NCI-H510A (cell line): Measurements from ENCODE around the gene VAMP8.
"Not testable (repeated sequence)": the region's sequence is repeated elsewhere in the genome, so short reads cannot be mapped to it uniquely, and the experiment has no call there.

Source experiments
- DNase-seq: peaks from one replicate; lab custom pipeline; 2025; lab: John Stamatoyannopoulos, UW

Gene VAMP8

GRCh38 chr2:85577386-85578242 is at the start of gene VAMP8:
Gene VAMP8 (plus strand): TSS chr2:85577586. CDS start chr2:85577647, 61 bp downstream.
- DNase-seq, result peak; percentile 69

GRCh38 chr2:85527787-85528186 is 49.6 kb upstream of the VAMP8 start:
- DNase-seq, result no peak

DNA sequence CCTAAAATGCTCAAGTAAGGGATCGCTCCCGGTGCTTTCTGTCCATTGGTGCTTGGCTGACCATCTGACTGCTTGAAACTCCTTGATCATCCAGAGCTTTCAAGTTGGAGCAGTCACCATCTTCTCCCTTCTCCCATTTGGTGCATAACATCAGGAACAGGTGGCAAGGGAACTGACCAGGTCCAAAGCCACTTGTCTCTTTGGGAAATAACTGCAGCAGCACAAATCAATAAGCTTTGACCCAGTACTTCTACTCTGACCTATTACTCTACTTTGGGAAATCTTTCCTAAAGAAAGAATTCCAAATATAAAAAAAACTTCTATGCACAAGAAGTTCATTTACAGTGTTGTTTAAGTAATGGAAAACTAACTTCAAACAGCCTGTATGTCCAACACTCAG is 49.0 kb upstream of the VAMP8 start:
- DNase-seq, result no peak

- DNase-seq, result no peak
Observed at GRCh38 chr2:85529809-85530208, 47.6 kb upstream of the VAMP8 start.

DNA sequence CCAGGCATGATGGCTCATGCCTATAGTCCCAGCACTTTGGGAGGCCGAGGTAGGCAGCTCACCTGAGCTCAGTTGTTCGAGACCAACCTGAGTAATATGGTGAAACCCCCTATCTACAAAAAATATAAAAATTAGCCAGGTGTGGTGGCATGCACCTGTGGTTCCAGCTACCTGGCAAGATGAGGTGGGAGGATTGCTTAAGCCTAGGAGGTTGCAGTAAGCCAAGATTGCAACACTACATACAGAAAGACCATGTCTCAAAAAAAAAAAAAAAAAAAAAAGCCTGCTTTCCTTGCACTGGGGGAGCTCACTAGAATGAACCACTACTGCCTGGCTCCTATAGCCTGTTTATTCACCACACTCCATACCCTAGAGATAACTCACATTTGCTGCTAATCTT is 45.8 kb upstream of the VAMP8 start:
- no peak for DNase-seq

- DNase-seq, result no peak
Observed at GRCh38 chr2:85534099-85534498, 43.3 kb upstream of the VAMP8 start.

DNA sequence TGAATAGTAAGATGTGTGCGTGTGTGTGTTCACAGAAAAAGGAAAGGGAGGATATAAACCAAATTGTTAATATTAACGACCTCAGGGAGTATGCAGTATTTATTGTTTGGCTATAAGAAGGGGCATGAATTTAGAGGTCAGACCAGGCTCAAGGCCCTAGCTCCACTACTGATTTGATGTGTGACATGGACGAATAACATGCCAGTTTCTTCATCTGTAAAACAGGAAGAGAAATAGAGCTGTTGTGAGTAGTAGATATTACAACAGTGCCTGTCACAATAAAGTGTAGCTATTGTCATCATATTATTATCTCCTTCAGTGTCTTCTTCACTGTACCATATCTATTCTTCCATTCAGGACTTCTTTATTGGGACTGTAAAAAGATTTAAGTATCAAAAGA is 42.5 kb upstream of the VAMP8 start:
- DNase-seq, result no peak

DNA sequence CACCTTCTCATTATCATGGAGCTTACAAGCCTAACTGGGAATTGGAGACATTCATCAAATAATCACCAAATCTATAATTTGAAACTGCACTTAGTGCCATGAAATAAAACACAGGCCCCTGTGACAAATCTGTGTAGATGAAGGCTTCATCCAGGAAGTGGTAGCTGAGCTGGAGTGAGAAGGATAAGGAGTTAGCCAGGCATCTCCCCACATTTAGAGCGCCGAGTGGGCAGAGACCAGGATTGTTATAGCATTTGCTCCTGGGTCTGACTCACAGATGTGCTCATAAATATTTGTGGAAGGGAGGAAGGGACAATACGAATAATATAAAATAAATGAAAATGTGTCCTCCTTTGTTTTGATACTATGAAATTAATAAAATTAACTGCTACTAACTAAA is 40.9 kb upstream of the VAMP8 start:
- no peak for DNase-seq

- peak; percentile 58 for DNase-seq
Observed at GRCh38 chr2:85537600-85538506, 39.5 kb upstream of the VAMP8 start.

GRCh38 chr2:85538507-85539360 is 38.7 kb upstream of the VAMP8 start, which contains the start of gene MAT2A:
Gene MAT2A (plus strand): TSS chr2:85539168. CDS start chr2:85539288, 120 bp downstream.
- peak; percentile 86 for DNase-seq

GRCh38 chr2:85539361-85540132 is 37.8 kb upstream of the VAMP8 start:
- DNase-seq, result peak; percentile 43

DNA sequence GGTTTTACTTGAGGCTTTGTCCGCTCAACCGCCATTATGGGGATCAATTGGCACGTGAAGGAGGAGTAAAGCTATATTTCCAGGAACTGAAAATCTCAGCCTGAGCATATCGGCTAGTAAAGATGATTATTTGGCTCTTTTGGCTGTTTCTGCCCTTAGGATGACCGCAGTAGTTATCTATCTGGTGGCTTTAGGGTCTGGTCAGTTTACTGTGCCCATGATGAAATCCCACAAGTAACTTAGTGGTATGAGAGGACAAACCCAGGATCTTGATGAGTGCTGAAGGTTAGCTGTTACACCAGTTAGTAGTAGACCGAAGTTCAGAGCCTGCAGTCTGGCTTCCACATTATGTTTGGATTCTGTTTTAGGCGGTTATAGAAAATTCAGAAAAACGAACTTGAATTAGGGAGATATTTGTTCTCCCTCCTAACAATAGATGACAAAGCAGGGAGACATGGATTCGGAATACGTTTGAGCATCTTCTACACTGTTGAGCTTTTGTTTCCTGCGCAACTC is 37.2 kb upstream of the VAMP8 start:
- DNase-seq, result no peak

DNA sequence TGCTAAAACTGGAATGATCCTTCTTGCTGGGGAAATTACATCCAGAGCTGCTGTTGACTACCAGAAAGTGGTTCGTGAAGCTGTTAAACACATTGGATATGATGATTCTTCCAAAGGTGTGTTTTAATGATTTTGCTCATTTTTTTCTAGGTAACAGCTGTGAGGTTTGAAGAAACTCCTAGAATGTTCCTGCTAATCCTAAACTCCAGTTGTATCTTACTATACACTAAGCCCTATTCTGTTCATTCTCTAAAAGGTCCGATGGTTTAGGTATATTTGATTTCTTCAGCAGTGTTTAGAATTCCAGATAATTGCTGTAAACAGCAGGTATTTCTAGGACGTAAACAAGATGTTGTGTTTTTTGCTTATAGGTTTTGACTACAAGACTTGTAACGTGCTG is 36.1 kb upstream of the VAMP8 start:
- no peak for DNase-seq

GRCh38 chr2:85541753-85542457 is 35.5 kb upstream of the VAMP8 start:
- DNase-seq, result no peak

DNA sequence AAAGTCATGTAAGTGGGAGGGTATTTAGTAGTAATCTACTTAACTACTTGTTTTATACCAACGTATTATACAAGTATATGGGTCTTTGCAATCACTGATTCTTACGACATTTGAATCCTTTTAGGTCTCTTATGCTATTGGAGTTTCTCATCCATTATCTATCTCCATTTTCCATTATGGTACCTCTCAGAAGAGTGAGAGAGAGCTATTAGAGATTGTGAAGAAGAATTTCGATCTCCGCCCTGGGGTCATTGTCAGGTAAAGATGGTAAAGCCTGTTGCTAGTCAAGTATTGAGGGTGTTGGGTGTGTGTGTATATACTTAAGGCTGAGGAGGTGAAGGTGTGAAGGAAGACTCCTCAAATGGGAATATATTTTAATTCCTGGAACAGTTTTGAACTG is 34.6 kb upstream of the VAMP8 start:
- DNase-seq, result no peak

GRCh38 chr2:85544254-85544691 is 33.1 kb upstream of the VAMP8 start:
- DNase-seq, result not testable (repeated sequence)

- not testable (repeated sequence) for DNase-seq
Observed at GRCh38 chr2:85544915-85545779, 32.2 kb upstream of the VAMP8 start.

DNA sequence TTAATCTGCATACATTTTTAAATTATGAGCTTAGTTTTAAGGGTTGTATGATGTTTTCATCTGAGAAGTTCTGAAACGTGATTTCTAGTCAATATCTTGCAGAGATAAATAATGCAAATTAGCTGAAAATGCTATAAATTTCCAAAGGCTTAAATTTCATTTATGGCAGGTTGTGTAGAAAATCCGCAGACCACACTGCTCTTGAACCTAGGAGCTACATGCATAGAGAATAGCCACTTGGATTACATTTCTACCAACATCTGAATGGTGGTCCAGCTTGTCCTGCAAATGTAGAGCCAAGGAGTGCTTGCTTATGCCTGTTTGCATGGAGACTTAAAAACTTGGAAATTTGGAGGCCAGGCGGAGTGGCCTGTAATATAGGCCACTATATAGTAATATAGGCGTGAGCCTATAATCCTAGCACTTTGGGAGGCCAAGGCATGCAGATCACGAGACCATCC is 31.6 kb upstream of the VAMP8 start:
- DNase-seq, result no peak
